Measurements from ENCODE around the gene SYCE1L.
A peak's percentile ranks its signal among the peaks of the same experiment; 100 is the strongest.
"Not testable (repeated sequence)": the region's sequence is repeated elsewhere in the genome, so short reads cannot be mapped to it uniquely, and the experiment has no call there.

The SYCE1L gene

GRCh38 chr16:77197747-77198146 lies 1.5 kb upstream of the SYCE1L start:
- DNase-seq (ENCODE audit: low spot score): no peak

- no peak for DNase-seq (ENCODE audit: low spot score)
Observed at GRCh38 chr16:77206533-77206932, 7.3 kb downstream of the SYCE1L start.

GRCh38 chr16:77207030-77207429 lies 7.8 kb downstream of the SYCE1L start:
- DNase-seq (ENCODE audit: low spot score): no peak

- DNase-seq (ENCODE audit: low spot score): no peak
Observed at GRCh38 chr16:77208382-77208781, 9.2 kb downstream of the SYCE1L start.

GRCh38 chr16:77211880-77212740 lies 12.9 kb downstream of the SYCE1L start:
- DNase-seq (ENCODE audit: low spot score): peak; percentile 58

- DNase-seq (ENCODE audit: low spot score): peak; percentile 58
Observed at GRCh38 chr16:77212741-77213541, 13.7 kb downstream of the SYCE1L start.

GRCh38 chr16:77213542-77214106 lies 14.4 kb downstream of the SYCE1L start:
- DNase-seq (ENCODE audit: low spot score): no peak

- no peak for DNase-seq (ENCODE audit: low spot score)
Observed at GRCh38 chr16:77214411-77215138, 15.4 kb downstream of the SYCE1L start.

- DNase-seq (ENCODE audit: low spot score): no peak
Observed at GRCh38 chr16:77219437-77219836, 20.2 kb downstream of the SYCE1L start.

GRCh38 chr16:77220427-77220826 lies 21.2 kb downstream of the SYCE1L start:
- no peak for DNase-seq (ENCODE audit: low spot score)

- DNase-seq (ENCODE audit: low spot score): no peak
Observed at GRCh38 chr16:77221482-77221881, 22.3 kb downstream of the SYCE1L start.

GRCh38 chr16:77223184-77223583 lies 24.0 kb downstream of the SYCE1L start:
- DNase-seq (ENCODE audit: low spot score): peak; percentile 25

GRCh38 chr16:77225182-77225581 lies 26.0 kb downstream of the SYCE1L start:
- DNase-seq (ENCODE audit: low spot score): no peak

GRCh38 chr16:77227745-77228144 lies 28.5 kb downstream of the SYCE1L start:
- no peak for DNase-seq (ENCODE audit: low spot score)

- DNase-seq (ENCODE audit: low spot score): no peak
Observed at GRCh38 chr16:77231047-77231446, 31.8 kb downstream of the SYCE1L start.

GRCh38 chr16:77233799-77234519 lies 34.8 kb downstream of the SYCE1L start:
- DNase-seq (ENCODE audit: low spot score): no peak

- DNase-seq (ENCODE audit: low spot score): no peak
Observed at GRCh38 chr16:77234611-77235010, 35.4 kb downstream of the SYCE1L start.

GRCh38 chr16:77236063-77236511 lies 36.9 kb downstream of the SYCE1L start:
- peak; percentile 91 for DNase-seq (ENCODE audit: low spot score)

GRCh38 chr16:77238593-77238992 lies 39.4 kb downstream of the SYCE1L start:
- DNase-seq (ENCODE audit: low spot score): no peak

GRCh38 chr16:77242471-77242870 lies 43.3 kb downstream of the SYCE1L start:
- DNase-seq (ENCODE audit: low spot score): not testable (repeated sequence)

- DNase-seq (ENCODE audit: low spot score): no peak
Observed at GRCh38 chr16:77246150-77246549, 46.9 kb downstream of the SYCE1L start.

Data from activated CD4-positive, alpha-beta T cell treated with anti-CD3 and anti-CD28 coated beads, Interleukin-2, Interleukin-4, amounts not matched to agents 100 ng/mL and 50 ng/mL, durations not matched to agents 16 hours and 8 hours (primary cell).